GM19324 (cell line): ENCODE data around the gene ERBB2.
"Not testable (repeated sequence)": the region's sequence is repeated elsewhere in the genome, so short reads cannot be mapped to it uniquely, and the experiment has no call there.

Experiments used
- ATAC-seq: cut with Tn5 transposase; IDR thresholded peaks from one replicate; pipeline ENCODE4 v1.9.1; 2021; ENCODE audit warnings: mild to moderate bottlenecking, moderate library complexity; ENCODE audit not compliant: unreplicated experiment, low FRiP score

The ERBB2 gene

DNA sequence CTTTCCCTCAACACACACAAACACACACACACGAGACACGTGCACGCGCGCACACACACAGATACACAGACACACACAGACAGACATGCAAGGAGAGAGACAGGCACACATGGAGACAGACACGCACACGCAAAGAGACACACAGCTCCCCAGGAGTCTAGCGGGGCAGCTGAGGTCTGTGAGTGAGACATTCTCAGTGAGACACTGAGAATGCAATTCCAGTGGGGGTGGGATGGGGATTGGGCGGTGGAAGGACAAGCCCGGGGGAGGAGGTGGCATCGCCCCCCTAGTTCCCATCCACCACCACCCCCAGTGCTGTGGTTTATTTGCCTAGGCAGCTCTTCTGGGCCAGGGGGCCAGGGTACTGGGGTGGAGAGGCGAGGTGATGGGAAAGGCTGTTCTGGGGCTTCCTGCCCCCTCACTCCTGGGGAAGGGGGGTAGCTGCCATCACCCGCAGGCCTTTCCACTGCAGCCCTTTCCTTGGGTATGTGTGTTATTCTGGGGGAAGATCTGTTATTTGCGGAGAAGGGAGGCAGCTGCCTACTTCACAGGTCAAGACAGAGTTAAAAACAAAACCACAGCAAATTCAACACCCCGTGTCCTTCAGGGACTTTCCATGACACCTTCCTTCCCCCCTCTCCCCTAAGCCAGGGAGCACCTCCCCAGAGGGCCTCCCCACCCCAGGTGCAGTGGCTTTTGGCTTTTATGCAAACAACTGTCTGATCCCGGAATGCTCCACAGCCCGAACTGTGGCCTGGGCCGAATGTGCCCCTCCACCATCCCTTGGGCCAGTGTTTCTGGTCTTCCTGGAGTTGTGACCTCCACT is 55.9 kb downstream of the ERBB2 start:
- peak; percentile 15 for ATAC-seq

DNA sequence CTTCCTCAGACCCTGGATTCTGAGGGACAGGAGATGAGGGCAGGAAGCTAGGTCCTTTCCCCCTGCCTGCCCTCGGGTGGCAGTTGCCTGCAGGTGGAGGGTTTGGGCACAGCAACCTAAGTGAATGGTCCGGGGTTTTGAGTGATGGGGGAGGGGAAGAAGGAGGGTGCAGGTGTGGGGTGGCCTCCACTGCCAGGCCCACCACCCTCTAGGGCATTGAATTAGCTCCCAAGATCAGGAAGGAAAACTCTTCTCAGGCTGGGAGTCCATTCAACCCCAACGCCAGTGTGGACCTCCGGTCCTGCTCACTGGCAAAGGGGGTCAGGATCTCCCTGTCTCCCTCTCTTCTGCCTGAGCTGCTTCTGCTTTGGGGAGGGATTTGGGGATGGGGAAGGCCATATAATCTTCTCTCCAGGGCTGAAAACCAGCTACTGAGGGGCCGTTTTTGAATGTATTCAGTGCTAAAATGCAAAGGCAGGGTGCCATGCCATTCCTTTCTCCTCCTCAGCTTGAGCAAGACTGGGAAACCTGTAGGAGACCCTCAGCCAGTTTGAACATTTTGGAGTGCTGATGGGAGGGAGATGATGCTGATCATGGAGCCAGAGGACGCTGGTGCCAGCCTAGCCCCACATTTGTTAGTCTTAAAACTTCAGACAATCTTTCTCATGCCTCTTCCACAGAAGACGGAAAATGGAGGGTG is 56.7 kb downstream of the ERBB2 start:
- ATAC-seq: no peak

DNA sequence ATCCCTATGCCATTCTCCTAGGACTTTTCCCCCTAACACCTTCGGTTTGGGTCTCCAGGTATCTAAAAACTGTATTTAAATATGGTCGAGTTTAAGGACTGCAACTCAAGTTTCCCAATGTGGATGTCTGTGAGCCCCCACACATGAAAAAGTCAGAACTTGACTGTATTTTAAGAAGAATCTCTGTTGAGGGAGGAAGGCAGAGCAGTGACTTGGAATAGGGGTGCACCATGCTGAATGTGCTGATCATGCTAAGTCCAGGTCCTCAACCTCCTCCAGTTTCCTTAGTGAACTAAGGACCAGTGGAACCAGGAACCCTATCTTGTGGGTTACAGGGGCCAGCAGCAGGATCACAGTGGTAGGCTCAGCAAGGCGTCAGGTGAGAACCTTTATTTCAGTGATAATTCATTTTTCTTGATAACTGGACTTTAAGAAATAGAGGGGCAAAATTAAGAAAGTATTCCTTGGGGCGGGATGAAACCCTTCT is 57.4 kb downstream of the ERBB2 start:
- no peak for ATAC-seq

DNA sequence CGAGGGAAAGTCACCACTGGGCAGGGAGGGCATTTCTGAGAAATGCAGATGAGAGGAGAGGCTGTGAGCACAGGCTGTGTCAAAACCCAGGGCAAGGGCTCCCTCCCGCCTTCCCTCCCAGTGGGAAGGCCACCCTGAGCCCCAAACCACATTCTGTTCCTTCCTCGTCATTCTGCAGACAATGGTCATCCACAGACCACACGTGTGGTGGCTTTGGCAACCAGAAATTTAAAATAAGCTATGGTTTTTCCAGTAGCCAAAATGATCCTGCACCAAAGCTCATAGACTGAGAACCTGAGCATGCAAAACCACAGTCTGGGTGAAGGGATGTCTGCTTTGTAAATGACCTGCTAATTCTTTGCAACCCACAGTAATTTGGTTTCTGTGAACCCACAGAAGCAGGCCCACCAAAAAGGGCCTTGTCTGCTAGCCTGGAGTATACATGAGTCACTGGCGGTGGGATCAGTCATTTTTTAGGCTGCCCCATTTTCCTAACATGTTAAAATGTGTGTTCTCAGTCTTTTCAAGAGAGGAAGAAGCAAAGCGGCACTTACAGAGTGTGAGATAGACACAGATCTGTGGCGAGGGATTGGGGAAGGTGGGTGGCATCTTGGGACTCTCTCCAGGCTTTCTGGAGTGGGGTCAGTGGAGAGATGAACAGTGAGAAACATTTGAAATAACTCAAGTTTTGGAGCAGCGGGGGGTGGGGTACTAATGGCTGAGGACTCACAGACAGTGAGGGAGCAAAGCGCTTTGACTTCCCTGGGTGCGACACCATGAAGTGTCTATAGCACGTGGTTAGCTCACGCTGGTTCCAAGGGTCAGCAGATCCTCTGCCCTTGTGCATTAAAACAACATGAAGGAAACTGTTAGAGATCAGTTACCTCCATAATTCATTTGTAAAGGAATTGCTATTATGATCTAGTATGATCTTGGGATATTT is 58.3 kb downstream of the ERBB2 start:
- ATAC-seq: no peak

DNA sequence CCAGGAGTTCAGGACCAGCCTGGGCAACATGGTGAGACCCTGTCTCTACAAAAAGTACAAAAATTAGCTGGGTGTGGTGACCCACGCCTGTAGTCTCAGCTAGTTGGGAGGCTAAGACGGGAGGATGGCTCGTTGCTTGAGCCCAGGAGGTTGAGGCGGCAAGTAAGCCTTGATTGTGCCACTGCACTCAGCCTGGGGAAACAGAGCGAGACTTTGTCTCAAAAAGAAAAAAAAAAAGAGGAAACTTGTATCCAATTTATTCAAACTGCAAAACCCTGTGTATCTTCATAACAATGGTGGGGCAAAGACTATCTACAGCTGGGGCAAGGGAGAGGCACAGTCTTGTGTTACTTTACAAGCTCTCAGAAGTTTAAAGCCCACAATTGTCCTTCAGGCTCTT is 59.3 kb downstream of the ERBB2 start:
- no peak for ATAC-seq

DNA sequence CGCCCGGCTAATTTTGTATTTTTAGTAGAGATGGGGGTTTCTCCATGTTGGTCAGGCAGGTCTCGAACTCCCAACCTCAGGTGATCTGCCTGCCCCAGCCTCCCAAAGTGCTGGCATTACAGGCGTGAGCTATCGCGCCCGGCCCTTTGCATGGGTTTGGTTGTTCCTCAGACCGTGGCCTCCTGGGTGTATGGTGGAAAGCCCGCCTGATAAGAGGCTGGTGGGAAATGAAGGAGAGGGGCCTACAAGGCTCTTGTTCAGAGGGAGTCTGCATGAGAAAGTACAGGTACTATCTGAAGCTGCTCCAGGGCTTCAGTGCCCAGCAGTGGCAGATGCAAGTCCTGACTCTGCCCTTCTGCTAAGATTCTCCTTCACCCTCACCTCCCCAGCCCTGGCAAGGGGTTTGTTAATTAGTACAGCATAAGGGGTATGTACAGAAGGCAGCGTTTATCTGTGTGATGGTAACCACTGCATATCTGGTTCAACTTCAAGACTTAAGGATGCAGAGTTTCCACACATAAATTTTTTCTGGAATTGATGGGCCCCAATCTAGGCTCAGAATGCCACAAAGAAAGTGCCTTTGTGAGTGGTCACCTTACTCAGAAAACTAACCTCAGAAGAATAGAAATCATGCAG is 62.1 kb downstream of the ERBB2 start:
- ATAC-seq: no peak

DNA sequence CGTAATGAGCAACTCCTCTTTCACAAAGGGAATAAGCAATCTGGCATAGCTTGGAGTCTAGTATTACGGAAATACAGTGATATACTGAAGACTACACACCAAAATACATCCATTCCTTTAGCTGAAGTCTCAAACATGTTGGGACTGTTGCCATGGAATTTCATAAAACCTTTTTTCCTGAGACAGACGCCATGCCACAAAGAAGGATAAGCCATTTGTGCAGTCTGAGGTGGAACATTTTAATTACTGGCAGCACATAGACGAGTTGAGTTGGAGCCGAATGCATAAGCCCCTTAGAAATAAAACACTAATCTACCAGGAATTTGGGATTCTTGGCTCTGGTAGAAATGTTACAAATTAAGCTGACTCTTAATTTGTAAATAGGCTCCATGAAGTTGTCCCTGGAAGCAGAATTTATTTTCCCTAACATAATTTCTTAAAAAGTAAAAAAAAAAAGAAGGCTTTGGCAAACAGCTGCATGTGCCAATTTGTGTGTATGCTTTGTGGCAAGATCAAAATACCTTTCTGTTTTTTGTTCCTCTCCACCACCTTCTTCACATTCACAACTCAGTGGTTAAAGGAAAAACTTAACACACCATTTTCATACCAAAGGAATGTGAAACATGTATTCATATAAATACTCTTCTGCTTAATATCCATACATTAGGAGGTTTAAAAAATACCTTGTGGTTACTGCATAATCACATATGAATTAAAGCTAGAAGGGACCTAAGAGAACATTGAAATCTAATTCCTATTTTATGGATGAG is 63.4 kb downstream of the ERBB2 start:
- no peak for ATAC-seq

DNA sequence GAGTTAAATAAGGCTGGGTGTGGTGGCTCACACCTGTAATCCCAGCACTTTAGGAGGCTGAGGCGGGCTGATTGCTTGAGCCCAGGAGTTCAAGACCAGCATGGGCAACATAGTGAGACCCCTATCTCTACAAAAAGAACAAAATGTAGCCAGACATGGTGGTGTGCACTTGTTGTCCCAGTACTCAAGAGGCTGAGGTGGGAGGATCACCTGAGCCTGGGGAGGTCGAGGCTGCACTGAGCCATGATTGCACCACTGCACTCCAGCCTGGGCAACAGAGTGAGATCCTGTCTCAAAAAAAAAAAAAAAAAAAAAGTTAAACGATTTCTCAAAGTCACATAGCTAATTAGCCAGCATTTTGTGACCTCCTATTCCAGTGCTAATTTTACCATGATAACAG is 64.3 kb downstream of the ERBB2 start:
- not testable (repeated sequence) for ATAC-seq

DNA sequence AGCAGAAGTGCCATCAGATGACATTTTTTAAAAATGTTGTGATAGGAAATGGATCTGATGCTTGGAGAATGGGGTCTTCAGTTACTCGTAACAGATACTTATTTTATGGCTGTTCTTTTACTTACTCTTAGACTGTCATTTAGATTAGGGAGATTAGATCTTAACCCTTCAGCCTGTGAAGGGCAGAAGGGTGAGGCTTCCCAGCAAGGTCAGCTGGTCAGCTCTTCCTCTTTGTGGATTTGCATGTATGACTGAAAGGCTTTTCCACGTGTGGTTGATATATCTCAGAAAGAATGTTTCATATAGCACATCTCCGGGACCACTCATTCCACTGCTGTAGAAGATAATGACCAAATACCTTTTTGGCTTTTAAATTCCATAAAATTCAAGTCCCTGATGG is 65.3 kb downstream of the ERBB2 start:
- ATAC-seq: no peak

DNA sequence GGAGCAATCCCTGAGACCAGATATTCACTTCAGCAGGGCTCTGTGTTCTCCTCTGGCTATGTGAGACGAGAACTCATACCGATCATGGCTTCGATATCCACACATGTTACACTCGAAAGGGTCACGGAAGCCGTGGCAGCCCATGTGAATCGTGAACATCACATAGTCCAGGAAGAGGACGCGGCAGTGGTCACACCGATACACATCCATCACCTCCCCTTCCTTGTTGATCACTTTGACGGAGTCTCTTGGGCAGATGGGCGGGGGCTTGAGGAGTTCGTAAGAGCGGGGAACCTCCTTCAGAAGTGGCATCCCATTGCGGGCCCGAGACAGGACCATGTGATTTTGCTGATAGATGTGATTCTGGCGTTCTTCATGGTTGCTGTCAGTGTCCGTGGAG is 65.9 kb downstream of the ERBB2 start:
- no peak for ATAC-seq

DNA sequence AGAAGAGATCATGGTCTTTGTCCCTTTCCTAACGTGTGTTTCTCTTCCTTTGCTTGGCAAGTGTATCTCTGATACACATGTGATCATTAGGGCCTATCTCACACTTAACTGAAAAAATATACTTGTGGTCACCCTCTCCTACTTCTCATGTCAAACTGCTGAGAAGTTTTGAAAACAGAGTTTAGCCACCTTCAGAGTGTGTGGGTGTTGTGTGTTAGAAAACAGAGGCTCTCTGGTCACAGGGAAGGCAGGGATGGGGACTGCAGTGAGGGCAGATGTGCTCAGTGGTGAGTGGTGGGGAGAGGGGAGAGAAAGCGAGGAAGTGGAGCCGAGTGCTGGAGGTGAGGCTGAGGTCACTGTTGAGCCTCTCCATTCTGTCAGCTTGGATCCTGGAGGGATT is 67.3 kb downstream of the ERBB2 start:
- ATAC-seq: no peak

DNA sequence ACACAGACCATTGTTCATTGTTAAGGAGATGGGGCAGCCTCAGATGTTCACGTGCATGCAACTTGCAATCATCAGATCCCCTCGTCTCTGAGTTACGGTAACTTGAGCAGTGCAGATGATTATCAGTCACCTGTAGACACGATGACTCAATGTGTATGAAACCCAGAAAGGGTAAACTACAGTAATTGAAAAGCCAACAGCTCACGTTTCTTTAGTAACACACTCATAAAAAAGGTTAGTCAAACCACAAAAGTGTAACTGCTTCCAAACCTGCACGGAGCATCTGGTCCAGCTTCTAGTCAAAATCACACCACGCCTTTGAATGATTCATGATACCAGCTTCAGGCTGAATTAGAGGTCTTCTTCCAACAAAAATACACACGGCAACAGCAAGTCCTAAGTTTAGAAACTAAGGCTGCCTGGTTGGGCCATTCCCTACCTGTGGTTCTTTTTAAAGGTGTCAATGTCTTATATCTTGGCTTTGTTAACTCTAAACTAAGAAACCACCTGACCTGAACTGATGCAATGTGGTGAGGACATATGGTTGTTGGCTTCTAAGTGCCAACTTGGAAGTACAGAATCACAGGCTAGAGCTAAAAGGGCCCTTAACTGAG is 70.2 kb downstream of the ERBB2 start:
- no peak for ATAC-seq

DNA sequence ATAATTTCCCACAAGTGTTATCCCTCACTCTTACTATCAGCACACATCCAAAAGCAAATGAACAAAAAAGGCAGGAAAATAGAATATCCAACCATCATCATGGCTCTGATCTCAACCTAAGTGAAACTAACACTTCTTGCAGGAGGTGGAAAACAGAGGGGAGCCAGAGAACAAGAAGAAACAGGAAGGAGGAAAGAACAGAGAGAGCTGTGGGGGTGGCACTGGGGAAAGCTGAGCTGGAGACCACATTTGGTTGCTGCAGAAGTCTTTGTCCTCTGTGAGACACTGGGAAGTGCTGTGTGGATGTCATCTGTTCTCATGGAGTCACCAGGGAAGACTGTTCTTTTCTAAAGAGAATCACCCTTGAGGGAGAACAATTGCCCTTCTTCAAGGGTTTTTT is 72.6 kb downstream of the ERBB2 start:
- no peak for ATAC-seq

DNA sequence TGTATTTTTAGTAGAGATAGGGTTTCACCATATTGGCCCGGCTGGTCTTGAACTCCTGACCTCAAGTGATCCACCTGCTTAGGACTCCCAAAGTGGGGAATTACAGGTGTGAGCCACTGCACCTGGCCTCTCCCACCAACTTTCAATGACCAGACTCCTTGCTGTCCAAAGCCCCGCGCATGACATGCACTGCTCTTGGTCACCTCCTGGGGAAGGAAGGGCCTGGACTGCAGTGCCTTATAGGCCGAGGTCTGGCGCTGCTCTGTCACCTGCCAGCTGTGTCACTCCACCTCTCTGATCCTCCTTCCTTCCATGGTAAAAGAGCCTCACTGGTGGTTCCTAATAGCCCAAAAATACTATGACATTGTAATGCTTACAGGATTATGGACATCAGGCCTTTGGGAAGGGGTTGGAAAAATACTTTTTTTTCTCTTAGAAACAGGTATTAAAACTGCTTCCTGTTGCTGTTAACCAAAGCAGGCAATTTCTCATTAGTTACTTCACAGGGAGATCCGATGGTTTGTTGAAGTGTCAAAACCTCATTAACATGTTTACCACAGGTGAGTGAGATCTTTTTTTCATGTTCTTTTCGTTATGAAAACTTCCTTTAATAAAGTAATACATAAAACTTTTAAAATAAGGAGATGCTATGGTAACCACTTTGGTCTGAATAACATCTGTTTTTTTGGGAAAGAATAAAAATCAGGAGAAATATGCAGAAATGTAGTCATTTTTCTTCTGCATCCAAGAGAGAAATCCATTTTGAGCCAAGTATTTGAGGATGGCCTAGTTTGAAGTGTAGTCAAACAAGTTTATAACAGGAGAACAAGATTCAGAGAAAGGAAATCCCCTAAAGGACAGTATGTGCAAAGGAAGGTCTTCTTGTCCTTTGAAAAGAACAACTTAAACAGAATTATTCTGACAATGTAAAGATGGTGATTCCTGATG is 73.4 kb downstream of the ERBB2 start:
- ATAC-seq: no peak

DNA sequence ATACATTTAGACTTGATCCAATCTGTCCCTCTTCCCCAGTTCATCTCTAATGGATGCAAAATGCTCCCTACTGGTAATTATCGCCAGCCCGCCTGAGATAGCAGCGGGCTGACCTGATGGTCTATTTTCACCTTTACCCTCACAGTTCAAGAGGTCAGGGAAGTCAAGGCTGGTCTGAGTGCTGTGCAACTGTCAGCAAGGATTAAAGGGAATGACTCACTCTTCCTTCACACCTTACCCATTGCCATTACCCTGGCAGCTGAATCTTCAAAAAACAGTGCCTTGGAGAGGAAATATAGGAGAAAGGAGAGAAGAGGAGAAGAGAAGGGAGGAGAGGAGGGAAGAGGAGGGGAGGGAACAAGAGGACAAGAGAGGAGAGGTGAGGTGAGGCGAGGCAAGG is 74.2 kb downstream of the ERBB2 start:
- no peak for ATAC-seq

DNA sequence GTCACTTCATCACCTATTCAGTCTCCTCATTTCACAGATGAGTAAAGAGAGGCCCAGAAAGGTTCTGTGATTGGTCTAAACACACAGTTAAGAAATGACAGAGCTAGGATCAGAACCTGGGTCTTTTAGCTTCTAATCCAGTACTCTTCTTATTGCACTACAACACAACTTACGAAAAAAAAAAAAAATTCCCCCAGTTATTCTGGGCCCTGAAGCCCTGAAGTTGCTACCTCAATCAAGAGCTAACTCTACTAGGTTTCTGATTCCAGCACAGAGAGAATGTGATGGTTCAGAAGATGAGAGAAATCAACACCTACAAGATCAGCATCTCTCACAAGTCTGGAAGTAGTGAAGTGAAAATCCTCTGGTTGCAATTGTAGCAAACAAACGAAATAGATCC is 75.2 kb downstream of the ERBB2 start:
- ATAC-seq: no peak

DNA sequence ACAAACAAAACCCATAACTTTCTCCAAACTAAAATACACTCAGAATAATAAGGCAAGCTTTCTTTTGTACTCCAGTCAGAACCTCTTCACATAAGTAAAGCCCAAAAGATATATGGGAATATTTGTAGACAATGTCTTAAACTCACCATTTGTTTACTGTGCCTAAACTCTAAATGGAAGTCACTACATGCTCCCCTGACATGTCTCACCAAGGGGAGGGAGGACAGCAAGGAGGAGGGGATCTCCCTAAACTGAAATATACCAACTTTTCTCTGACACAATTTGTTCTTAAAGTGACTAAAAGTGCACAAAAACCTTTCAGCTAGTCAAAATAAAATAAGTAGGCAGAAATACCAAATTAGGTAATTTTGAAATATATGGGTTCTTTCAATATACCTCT is 76.4 kb downstream of the ERBB2 start:
- no peak for ATAC-seq
